Measurements from ENCODE around the gene BICC1.

BICC1 gene

DNA sequence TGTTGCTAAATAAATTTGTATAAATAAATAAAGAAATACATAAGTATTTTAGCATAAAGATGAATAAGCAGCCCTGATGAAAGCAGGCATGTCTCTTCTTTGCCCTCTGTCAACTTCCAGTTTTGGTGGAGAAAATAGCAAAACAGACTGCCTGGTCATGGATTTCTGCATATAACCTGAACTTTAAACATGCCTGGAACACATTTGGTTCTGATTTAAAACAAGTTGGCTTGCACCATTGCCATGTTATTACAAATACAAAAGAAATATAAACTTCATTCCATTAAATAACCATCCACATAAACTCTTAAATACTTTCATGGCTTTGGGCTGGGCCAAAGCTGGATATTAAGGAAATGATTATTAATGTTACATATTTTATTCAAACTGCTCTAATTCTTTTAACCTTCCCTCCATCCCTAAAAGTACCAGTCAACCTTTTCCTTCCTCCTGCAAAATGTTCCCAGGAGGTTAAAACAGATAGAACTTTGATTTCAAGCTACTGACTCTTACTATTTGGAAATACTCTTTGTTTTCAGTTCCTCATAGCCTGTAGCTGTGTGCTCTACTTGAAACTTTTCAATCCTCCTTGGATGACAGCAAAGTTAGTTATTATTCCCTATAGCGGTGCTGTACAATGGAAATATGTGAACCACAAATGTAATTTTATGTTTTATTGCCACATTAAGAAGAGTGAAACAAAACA is 96.3 kb downstream of the BICC1 start:
- no peak for DNase-seq (ENCODE audit: low read depth in 2 of 2)
- TF ChIP-seq, protein P1, sequence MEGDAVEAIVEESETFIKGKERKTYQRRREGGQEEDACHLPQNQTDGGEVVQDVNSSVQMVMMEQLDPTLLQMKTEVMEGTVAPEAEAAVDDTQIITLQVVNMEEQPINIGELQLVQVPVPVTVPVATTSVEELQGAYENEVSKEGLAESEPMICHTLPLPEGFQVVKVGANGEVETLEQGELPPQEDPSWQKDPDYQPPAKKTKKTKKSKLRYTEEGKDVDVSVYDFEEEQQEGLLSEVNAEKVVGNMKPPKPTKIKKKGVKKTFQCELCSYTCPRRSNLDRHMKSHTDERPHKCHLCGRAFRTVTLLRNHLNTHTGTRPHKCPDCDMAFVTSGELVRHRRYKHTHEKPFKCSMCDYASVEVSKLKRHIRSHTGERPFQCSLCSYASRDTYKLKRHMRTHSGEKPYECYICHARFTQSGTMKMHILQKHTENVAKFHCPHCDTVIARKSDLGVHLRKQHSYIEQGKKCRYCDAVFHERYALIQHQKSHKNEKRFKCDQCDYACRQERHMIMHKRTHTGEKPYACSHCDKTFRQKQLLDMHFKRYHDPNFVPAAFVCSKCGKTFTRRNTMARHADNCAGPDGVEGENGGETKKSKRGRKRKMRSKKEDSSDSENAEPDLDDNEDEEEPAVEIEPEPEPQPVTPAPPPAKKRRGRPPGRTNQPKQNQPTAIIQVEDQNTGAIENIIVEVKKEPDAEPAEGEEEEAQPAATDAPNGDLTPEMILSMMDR (IDR thresholded peaks at IDR 0.05; ENCODE audit: low read depth, low read length): no peak
- H3K4me3 ChIP-seq (replicated peaks in 1 of 2; ENCODE audit: low read depth in 2 of 2, low read length in 2 of 2): no peak overlapping the region

DNA sequence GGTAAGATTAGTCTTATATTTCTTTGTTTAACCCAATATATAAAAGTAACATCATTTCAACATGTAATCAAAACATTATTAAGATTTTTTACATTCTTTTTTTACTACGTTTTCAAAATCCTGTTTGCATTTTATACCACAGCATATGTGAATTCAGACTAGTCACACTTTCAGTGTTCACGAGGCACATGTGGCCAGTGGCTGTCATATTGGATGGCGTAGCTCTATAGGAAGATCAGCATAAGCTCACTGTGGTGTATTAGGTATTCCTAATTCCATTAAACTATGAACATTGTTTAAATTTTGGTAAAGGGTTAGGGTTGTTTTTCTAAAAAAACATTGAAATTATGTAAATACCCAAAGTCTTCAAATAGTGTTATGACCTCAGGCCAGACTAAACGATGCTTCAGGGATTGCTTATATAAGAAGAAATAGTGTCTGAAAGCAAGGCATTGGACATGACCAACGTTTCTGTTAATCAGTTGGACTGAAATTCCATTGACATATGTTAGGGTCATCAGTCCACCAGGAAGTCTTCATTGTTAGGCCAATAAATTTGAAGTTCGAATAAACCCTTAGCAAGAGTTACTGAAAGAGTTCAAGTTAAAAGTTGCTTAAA is 97.0 kb downstream of the BICC1 start:
- H3K4me3 ChIP-seq (replicated peaks in 1 of 2; ENCODE audit: low read depth in 2 of 2, low read length in 2 of 2): no peak overlapping the region
- peak in 1 of 2 donors; percentile 43 for DNase-seq (ENCODE audit: low read depth in 2 of 2)
- TF ChIP-seq, protein P1 (IDR thresholded peaks at IDR 0.05; ENCODE audit: low read depth, low read length): no peak

DNA sequence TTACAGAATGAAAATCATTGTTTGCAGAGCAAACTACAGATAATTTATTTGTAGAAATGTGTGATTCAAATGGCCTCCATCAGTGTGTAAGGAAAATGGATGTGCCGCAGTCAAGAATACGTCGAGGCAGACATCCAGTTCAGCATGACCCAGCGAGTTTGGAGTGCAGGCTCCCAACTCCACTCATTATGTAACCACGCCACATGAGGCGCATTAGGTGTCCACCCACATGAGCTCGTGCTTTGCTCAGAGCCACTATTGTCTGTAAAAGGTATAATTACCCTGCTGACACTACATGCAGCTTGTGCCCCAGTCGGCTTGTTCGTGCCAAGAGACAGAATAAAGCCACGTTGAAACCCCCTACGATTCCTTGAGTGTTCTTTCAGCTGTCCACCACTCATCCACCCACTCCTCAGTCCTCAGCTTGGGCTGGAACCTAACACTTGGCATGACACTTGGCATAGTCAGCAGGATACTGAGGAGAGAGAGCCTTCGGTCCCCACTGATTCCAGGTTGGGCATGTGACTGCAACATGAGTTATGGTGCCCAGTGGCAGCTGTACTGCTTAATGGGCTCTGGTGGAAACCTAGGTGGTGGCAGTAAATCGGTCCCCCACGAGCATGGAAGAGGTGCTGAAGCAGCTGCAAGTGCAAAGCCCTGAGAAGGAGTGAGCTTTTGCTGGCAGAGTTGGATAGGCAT is 102.7 kb downstream of the BICC1 start:
- TF ChIP-seq, protein P1 (IDR thresholded peaks at IDR 0.05; ENCODE audit: low read depth, low read length): no peak
- no peak for DNase-seq (ENCODE audit: low read depth in 2 of 2)
- no peak overlapping the region for H3K4me3 ChIP-seq (replicated peaks in 1 of 2; ENCODE audit: low read depth in 2 of 2, low read length in 2 of 2)

DNA sequence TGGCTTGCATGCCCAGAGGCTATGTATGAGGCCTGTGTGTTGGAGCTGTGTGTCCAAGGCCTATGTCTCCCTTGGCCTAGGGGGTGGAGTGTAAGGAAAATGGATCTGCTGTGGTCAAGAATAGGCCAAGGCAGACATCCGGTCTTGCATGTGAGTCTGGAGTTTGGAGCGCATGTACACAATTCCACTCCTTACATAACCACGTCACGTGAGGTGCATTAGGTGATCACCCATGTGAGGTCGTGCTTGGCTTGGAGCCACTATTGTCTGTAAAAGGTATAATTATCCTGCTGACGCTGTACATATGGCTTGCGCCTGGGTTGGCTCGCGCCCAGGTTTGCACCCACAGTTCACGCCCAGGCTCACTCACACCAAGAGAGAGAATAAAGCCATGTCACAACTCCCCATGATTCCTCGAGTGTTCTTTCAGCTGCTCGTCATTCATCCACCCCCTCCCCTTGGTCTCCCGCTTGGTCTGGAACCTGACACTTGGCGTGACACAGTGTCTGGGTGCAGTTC is 105.5 kb downstream of the BICC1 start:
- TF ChIP-seq, protein P1 (IDR thresholded peaks at IDR 0.05; ENCODE audit: low read depth, low read length): no peak
- DNase-seq (ENCODE audit: low read depth in 2 of 2): no peak
- no peak overlapping the region for H3K4me3 ChIP-seq (replicated peaks in 1 of 2; ENCODE audit: low read depth in 2 of 2, low read length in 2 of 2)

DNA sequence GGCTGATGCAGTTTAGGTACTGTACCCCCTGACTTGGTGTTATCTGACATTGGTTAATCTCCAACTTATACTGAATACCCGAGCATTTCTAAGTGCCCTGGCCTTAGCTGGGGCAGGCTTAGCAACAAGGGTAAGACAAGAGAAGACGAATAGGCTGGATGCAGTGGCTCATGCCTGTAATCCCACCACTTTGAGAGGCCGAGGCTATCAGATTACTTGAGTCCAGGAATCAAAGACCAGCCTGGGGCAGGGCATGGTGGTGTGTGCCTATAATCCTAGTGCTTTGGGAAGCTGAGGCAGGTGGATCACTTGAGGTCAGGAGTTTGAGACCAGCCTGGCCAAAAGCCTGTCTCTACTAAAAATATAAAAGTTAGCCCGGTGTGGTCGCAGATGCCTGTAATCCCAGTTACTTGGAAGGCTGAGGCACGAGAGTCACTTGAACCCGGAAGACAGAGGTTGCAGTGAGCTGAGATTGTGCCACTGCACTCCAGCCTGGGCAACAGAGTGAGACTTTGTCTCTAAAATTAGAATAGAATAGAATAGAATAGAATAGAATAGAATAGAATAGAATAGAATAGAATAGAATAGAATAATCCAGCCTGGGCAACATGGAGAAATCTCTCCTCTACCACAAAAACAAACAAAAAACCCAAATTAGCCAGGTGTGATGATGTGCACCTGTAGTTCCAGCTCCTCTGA is 108.9 kb downstream of the BICC1 start:
- H3K4me3 ChIP-seq (replicated peaks in 1 of 2; ENCODE audit: low read depth in 2 of 2, low read length in 2 of 2): no peak overlapping the region
- DNase-seq (ENCODE audit: low read depth in 2 of 2): no peak
- TF ChIP-seq, protein P1 (IDR thresholded peaks at IDR 0.05; ENCODE audit: low read depth, low read length): no peak

DNA sequence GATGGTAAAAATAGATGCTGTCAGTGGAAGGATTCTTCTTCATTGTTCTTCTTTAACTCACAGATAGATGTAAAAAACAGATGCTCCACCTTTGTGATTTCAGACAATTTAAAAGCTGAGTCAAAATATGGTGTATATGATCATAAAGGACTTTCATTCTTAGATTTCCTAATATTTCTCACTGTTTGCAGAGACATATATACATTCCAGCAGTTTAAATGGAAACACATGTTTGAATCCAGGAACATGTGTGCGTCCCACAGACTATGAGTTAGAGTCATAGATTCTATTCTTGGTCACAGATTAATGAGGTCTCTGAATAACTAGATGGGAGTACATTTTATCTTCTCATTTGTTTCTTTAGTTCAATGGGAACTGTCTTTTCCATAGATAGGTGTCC is 109.6 kb downstream of the BICC1 start:
- DNase-seq (ENCODE audit: low read depth in 2 of 2): peak in 1 of 2 donors; percentile 57
- no peak overlapping the region for H3K4me3 ChIP-seq (replicated peaks in 1 of 2; ENCODE audit: low read depth in 2 of 2, low read length in 2 of 2)
- TF ChIP-seq, protein P1 (IDR thresholded peaks at IDR 0.05; ENCODE audit: low read depth, low read length): no peak

Measured in cardiac fibroblast (primary cell).